Measurements from ENCODE around the gene KRT13. TPM values are rescaled to one million over a fixed set of nuclear protein-coding genes. Genes with fewer than 3 reads are reported as not detected.

The KRT13 gene
- total and polyA plus RNA-seq, 2 donors (not counting 3 experiments of a cell fraction or from before 2014, with no cell fraction given) = not detected

GRCh38 chr17:41513168-41513547 is 7.7 kb upstream of the KRT13 start:
- Histone ChIP-seq H3K9me3 (replicated peaks; ENCODE audit: control insufficient read depth, insufficient read depth, low read length) (no peaks in the 10 kb centered on the region), H3K27me3 (ENCODE audit: control insufficient read depth in 2 of 2, insufficient read depth in 2 of 2, low read length in 2 of 2) (no peaks in the 10 kb centered on the region), H4K20me1 (replicated peaks; ENCODE audit: control insufficient read depth, extremely low read depth, insufficient read depth, low read length) (no peaks in the 10 kb centered on the region), H3K9me1 (replicated peaks; ENCODE audit: control insufficient read depth, extremely low read depth, insufficient read depth, low read length) (no peaks in the 10 kb centered on the region), H3K4me2 (ENCODE audit: insufficient read depth, low read length) (no peak overlapping the region), H3K36me3 (ENCODE audit: control insufficient read depth in 2 of 2, extremely low read depth in 1 of 2, insufficient read depth in 2 of 2, low read length in 2 of 2) (no peaks in the 10 kb centered on the region), H2AFZ (ENCODE audit: low read depth, low read length) (no peak overlapping the region), H3K9ac (replicated peaks; ENCODE audit: extremely low read depth, insufficient read depth, low read length) (no peak overlapping the region), H3K27ac (ENCODE audit: insufficient read depth, low read depth, low read length) (no peak overlapping the region), H3K4me3 (replicated peaks in 1 of 3; ENCODE audit: insufficient read depth in 1 of 3, low read depth in 1 of 3, low read length in 3 of 3) (no peak overlapping the region), H3K4me1 (ENCODE audit: control insufficient read depth, extremely low read depth, insufficient read depth, low read length) (no peaks in the 10 kb centered on the region), H3K79me2 (ENCODE audit: control insufficient read depth, insufficient read depth, low read length) (no peaks in the 10 kb centered on the region)
- dilution Hi-C loops (cut with MboI; ENCODE audit: extremely low pct_ligation_motif_present, low sequenced_read_pairs) = no loop called here
- no peak for DNase-seq (ENCODE audit: low read depth, low spot score)
- no peak for TF ChIP-seq FOS (IDR thresholded peaks at IDR 0.05; ENCODE audit: borderline replicate concordance, insufficient read depth, low read length)
- TF ChIP-seq POLR2AphosphoS5 (IDR thresholded peaks at IDR 0.05; ENCODE audit: insufficient read depth, low read depth, low read length) = no peak
- no peak for TF ChIP-seq EZH2 (IDR thresholded peaks at IDR 0.05; ENCODE audit: borderline replicate concordance, low read depth, low read length, severe bottlenecking)
- no peak for TF ChIP-seq GATA2 (IDR thresholded peaks at IDR 0.05; ENCODE audit: insufficient read depth, insufficient read length, low read depth, low read length)
- TF ChIP-seq MYC (IDR thresholded peaks at IDR 0.05; ENCODE audit: low read depth, low read length) = no peak
- TF ChIP-seq POLR2A (IDR thresholded peaks at IDR 0.05; ENCODE audit: low read depth, low read length) = no peak
- TF ChIP-seq MAX (IDR thresholded peaks at IDR 0.05; ENCODE audit: insufficient read depth, insufficient read length) = no peak
- TF ChIP-seq JUN (IDR thresholded peaks at IDR 0.05; ENCODE audit: borderline replicate concordance, insufficient read depth, insufficient read length, low read depth) = no peak
- no peak for TF ChIP-seq CTCF (IDR thresholded peaks at IDR 0.05; ENCODE audit: extremely low read depth in 1 of 2, insufficient read depth in 1 of 2, low read depth in 1 of 2, low read length in 2 of 2)
- BruUV-seq (replicated peaks) = no TSS peak
- FAIRE-seq = no peak
- POLR2A ChIA-PET = no interaction called here
- intact Hi-C loops (cut with micrococcal nuclease) = no loop called here
- CTCF ChIA-PET = interaction anchor here (0.8 to 4.1 kb wide), 2 partner anchors 36 to 149 kb away, joined by 3 to 24 read pairs; no protein-coding TSS in a partner anchor
